Right ventricle myocardium inferior (tissue), 1 donor: ENCODE data around the gene FKBP8. TPM values are rescaled to one million over a fixed set of nuclear protein-coding genes. Genes with fewer than 3 reads are reported as not detected.
A peak's percentile ranks its signal among the peaks of the same experiment; 100 is the strongest.

Experiments
- ATAC-seq: fragments of 200-7000 bp; cut with Tn5 transposase; one replicate; pipeline ENCODE4 v1.9.1; 2020; ENCODE audit warnings: mild to moderate bottlenecking, moderate library complexity
- DNase-seq: peaks from one replicate; pipeline ENCODE4 v3.0.0; 2021; ENCODE audit errors: missing footprints
- intact Hi-C: fragments of 100-400 bp; cut with DNase I; formaldehyde crosslinking; loops from one replicate; pipeline ENCODE4 v1.11.0; 2022
- total RNA-seq: library from RNA; stranded (reverse); fragmentation: NEBNext Ultra II Directional; extraction: Animal tissue kit (Norgen Biotek cat#: 25700); gene quantifications from one replicate; pipeline ENCODE4 v1.2.1, GENCODE V29; 2021
- donor health status: DM: no; HTN: yes; CAD: no; lungs with severe emphysema.

FKBP8 gene
- total RNA-seq, 1 donor from 2014 or later, result 181 TPM

DNA sequence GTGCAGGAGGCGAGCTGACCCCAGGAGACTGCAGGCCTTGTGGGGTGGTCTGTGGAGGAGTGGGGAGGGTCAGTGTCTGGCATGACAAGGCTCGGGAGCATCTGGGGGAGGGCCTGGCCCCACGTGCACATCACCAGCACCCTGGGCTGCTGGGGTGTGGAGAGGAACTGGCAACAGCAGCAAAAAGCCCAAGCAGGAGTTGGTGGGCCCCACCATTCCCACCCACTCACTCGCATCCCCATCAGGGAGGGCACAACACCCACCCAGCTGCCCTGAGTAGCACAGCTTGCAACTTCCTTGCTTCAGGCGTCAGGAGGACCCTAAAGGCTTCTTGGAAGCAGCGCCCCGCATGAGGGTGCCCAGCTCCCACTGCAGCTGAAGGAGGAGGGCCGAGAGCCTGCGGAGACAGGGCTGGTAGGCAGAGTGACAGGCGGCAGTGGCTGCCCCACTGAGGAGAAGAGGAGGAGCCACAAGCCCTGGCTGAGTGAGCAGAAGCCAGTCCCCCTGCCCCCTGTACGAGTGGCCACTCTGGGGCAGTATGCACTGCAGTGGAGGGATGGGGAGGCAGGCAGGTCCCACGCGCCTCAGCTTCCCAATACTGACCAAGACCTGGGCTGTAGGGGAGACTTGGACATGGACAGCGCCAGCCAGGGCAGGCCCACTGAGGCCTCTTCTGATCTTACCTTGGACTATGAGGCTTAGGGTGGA lies 48.0 kb downstream of the FKBP8 start:
- intact Hi-C loops, result no loop called here
- ATAC-seq (no peak), DNase-seq (peak; percentile 0)

DNA sequence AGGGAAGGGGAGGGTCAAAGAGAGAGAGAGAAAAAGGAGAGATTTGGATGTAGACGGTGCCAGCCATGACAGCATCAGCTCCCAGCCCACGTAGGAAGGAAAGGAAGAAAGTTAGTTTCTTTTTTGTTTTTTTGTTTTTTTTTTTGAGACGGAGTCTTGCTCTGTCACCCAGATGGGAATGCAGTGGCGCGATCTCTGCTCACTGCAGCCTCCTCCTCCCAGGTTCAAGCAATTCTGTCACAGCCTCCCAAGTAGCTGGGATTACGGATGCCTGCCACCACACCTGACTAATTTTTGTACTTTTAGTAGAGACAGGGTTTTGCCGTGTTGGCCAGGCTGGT lies 49.1 kb downstream of the FKBP8 start:
- peak; percentile 54 for DNase-seq
- intact Hi-C loops, result no loop called here
- ATAC-seq, result no peak

DNA sequence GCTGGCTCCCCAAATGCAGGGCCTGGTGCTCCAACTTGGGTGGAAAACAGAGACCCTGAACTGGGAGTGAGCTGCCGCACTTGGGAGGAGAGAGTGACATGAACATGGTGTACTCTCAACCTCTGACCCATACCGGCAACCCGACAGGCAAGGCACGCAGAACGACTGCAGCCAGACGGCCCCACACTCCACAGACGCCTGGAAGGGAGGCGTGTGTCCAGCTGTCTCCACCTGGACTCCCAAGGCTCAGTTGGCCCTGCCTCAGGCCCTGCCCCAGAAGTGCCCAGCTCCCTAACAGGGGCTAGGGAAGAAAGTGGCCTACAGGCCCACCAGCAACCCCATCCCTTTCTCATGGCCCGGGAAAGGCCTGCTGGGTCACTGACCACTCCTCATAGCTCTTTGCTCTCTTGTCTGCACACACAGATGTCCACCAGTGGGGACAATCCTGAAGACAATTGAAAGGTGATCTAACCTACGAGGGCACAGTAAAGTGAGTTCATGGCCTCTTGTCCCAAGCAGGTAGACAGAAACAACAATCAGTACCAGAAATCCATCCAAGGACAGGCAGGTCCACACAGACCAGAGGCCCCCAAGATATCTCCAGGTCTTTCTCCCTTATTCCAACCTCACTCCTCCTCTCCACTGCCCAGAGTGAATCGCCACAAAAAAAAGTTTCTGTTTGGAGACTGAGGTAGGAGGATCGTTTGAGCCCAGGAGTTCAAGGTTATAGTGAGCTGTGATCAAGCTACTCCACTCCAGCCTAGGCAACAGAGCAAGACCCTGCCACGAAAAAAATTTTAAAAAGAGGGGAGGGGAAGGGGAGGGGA lies 49.7 kb downstream of the FKBP8 start:
- intact Hi-C loops, result loop anchor here (2.0 kb wide), 1 partner anchor 27 kb away; no protein-coding TSS in a partner anchor
- peak; percentile 23 for ATAC-seq
- peak; percentile 63 for DNase-seq

- intact Hi-C loops, result loop anchor here (2.0 kb wide), 1 partner anchor 29 kb away; no protein-coding TSS in a partner anchor
- DNase-seq, result peak; percentile 55
- no peak for ATAC-seq
Measured at GRCh38 chr19:18491995-18492953, 51.1 kb downstream of the FKBP8 start.

DNA sequence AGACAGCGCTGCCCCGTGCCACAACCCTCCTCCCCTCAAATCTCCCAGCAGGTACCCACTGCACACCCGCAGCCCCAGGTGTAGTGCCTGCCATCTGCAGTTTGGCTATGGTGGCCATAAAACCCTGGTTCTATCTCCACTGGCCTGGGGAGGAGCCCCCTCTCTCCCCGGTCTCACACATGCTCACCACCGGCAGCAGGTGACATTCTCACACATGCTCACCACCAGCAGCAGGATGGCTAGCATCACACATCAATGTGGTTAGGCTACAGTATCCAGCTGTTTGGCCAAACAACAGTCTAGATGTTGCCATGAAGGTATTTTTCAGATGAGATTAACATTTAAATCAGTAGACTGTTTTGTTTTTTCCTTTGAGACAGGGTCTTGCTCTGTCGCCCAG lies 52.6 kb downstream of the FKBP8 start:
- DNase-seq (peak; percentile 39), ATAC-seq (no peak)
- intact Hi-C loops, result no loop called here

DNA sequence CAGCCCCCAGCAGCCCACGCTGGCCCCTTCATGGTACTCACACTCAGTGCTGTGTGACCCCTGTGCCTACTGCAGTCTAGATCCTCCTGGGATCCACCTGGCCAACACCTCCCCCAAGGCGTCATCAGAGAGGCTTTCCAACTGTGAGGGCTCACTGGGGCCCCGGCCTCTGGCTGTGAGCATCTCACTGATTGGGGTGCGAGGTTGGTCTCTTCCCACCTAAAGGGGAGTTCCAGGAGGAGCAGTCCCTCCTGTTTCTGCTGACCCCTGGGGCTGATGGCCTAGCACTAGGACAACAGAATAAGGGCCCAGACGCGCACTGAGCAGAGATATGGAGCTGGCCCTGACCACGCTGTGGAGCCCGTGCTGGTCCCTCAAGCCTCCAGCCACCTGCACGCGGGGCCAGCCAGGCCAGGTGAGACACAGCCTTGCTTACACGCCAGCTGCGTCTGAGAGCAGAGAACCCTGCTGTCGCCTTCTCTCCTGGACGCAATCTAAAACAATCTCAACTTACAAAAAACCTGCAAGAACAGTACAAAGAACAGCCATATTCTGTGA lies 53.7 kb downstream of the FKBP8 start:
- intact Hi-C loops, result no loop called here

GRCh38 chr19:18488838-18489626 lies 54.3 kb downstream of the FKBP8 start:
- intact Hi-C loops, result no loop called here
- peak; percentile 58 for DNase-seq
- no peak for ATAC-seq

More for the DNA sequence above, 53.7 kb downstream of the FKBP8 start:
- ATAC-seq, result no peak
- DNase-seq, result peak; percentile 48

GRCh38 chr19:18488403-18488723 lies 55.0 kb downstream of the FKBP8 start:
- intact Hi-C loops, result no loop called here
- no peak for ATAC-seq
- peak; percentile 66 for DNase-seq

- intact Hi-C loops, result no loop called here
- DNase-seq (peak; percentile 37), ATAC-seq (no peak)
Measured at GRCh38 chr19:18487576-18488402, 55.6 kb downstream of the FKBP8 start.

DNA sequence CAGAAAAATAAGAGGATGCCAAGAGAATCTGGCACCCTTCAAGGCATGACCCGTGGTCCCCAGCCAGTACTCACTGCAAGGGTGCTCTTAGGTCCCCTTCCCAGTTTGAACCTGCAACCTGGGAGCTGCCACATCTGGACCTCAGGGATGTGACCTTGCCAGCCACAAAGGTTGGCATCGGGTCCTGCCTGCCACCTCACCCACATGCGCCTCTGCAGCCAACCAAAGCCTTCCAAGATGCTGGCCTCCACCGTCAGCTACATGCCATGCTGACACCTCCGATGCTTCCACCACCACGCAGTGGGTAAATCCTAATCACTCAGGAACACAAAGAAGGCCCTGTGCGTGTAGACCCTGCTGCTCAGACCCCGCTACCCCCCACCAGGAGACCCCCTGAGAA lies 56.6 kb downstream of the FKBP8 start:
- intact Hi-C loops, result no loop called here
- peak; percentile 28 for DNase-seq
- ATAC-seq, result no peak

DNA sequence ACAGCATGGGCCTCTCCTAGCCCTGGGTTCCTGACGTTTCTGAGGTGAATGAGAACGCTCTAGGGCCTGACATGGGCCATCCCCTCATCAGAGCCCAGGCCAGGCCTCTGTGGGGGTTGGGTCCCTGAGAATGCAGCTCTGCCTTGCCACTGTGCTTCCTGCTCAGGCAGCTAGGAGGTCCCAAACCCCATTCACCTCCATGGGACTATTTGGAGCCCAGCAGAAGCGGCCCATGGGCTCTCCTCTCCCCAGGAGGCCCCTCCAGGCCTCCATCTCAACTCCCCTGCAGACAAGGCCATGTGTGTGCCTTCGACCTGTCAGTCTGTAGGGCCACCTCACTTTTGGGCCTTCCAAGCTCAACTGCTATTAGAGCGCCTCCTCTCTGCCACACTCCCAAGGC lies 58.4 kb downstream of the FKBP8 start:
- DNase-seq (no peak), ATAC-seq (no peak)
- intact Hi-C loops, result no loop called here

- intact Hi-C loops, result no loop called here
- no peak for DNase-seq
- ATAC-seq, result no peak
Measured at GRCh38 chr19:18483119-18483890, 60.1 kb downstream of the FKBP8 start.

Other genes starting within 250 kb of the FKBP8 start
- gene LSM4, start 220.5 kb downstream of the FKBP8 start, total RNA-seq, result 106 TPM
- gene PGPEP1, start 203.0 kb downstream of the FKBP8 start, total RNA-seq, result 29.3 TPM
- 0.46 TPM for gene GDF15, start 157.4 kb downstream of the FKBP8 start, total RNA-seq
- 5.0 TPM for gene LRRC25, start 146.0 kb downstream of the FKBP8 start, total RNA-seq
- gene SSBP4, start 124.2 kb downstream of the FKBP8 start, total RNA-seq, result 36.2 TPM
- 26.0 TPM for gene ISYNA1, start 105.4 kb downstream of the FKBP8 start, total RNA-seq
- 8.4 TPM for gene ELL, start 21.5 kb downstream of the FKBP8 start, total RNA-seq
- gene KXD1, start 14.3 kb upstream of the FKBP8 start, total RNA-seq, result 50.3 TPM
- 737 TPM for gene UBA52, start 28.3 kb upstream of the FKBP8 start, total RNA-seq
- gene REX1BD, start 45.2 kb upstream of the FKBP8 start, total RNA-seq, result 79.3 TPM
- 35.7 TPM for gene CRLF1, start 63.2 kb upstream of the FKBP8 start, total RNA-seq
- 2.8 TPM for gene TMEM59L, start 69.3 kb upstream of the FKBP8 start, total RNA-seq
- gene KLHL26, start 93.5 kb upstream of the FKBP8 start, total RNA-seq, result 6.6 TPM
- gene CRTC1, start 140.1 kb upstream of the FKBP8 start, total RNA-seq, result 10.3 TPM
- gene COMP, start 247.7 kb upstream of the FKBP8 start, total RNA-seq, result not detected